MM.1S (cell line): ENCODE data around the gene AMOTL1.

Source experiments
- CTCF ChIP-seq: fragments of 300-600 bp; sonication (generic); IDR thresholded peaks from 2 replicates; pipeline ENCODE4 v1.5.1; 2016; ENCODE audit warnings: antibody characterized with exemption, low read length, mixed read lengths
- EZH2 ChIP-seq: fragments of 300-600 bp; sonication (generic); optimal IDR thresholded peaks from 2 replicates; pipeline ENCODE3; 2017; ENCODE audit warnings: low read depth, mild to moderate bottlenecking, antibody characterized with exemption, low read length, mixed read lengths
- EZH2phosphoT487 ChIP-seq: fragments of 300-600 bp; sonication (generic); IDR thresholded peaks from 2 replicates; pipeline ENCODE4 v1.6.1; 2018; ENCODE audit warnings: antibody characterized with exemption, low read length

DNA sequence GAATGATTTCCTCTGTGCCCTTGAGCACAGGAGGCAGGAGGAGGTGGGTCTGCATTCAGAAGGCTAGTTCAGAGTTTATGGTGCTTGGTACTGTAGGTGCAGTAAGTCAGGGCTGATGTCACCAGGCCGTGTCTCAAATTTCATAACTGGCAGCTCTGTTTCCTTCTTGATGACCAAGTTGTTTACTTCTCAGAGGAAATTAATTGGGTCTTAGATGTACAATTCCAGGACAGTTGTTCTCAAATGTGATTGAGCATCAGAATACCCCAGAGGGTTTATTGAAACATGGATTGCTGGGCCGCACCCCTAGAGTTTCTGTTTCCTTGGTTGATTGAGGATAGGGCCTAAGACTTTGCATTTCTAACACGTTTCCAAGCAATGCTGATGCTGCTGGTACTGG is 6.2 kb downstream of the AMOTL1 start:
- no peak for TF ChIP-seq CTCF
- TF ChIP-seq EZH2 = no peak
- TF ChIP-seq EZH2phosphoT487 = no peak
